Left kidney (tissue), 2 donors: ENCODE measurements around the gene MAGEB4. TPM values are rescaled to one million over a fixed set of nuclear protein-coding genes. Genes with fewer than 3 reads are reported as not detected.

ENCODE experiments used
- DNase-seq: peaks from one replicate; pipeline ENCODE4 v3.0.0-alpha.2; 2013
- polyA plus RNA-seq: library from polyadenylated mRNA; unstranded; fragments of 120-200 nt; gene quantifications from one replicate; pipeline ENCODE4 v1.2.1, GENCODE V29; 2013; ENCODE audit not compliant: insufficient read length

The MAGEB4 gene
- polyA plus RNA-seq, 1 donor = not detected

DNA sequence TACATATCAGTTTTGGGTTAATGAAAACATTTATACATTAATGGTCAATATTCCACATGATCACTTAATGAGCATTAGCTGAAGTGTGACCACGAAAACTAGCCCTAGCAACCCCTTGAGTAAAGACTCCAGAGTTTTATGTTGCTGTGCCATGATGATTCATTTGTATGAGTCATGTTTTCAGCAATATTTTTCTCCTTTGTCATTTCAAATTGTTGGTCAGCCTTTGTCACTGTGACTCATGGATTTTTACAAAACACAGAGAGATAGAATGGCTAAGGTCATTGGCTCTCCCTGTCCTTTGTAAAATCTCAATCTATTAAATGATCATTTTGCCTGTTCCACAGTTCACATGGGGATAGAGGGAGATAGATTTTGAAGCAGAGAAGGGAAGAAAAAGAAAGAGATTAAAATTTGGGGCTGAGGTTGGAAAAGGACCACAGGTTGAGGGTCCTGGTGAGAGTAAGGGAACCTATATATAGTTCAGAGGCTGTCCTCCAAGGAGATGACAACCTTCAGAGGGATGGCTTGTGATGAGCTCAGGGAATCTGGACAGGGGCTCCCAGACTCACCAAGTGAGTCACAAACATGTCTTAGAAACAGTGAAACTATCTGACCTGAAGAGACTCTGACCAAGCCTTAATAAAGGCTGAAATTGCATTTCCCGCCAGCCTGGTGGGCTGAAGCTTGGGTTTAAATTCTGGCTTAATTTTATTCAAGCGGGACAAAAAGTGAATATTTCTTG is 41.8 kb downstream of the MAGEB4 start:
- no peak for DNase-seq

Other genes with a start within 250 kb of the MAGEB4 start
- gene MAGEB2, start 26.4 kb upstream of the MAGEB4 start, polyA plus RNA-seq = not detected
- not detected for gene MAGEB3, start 11.3 kb upstream of the MAGEB4 start, polyA plus RNA-seq
- not detected for gene MAGEB1, start 5.1 kb downstream of the MAGEB4 start, polyA plus RNA-seq
- 0.10 TPM for gene NR0B1, start 67.4 kb downstream of the MAGEB4 start, polyA plus RNA-seq